Central memory CD8-positive, alpha-beta T cell (primary cell): Measurements from ENCODE around the gene RAB6B.

ENCODE experiments used
- ATAC-seq: fragments of 150-1000 bp; cut with Tn5 transposase; replicated peaks from 2 replicates; pipeline ENCODE4 v1.10.0; 2022; ENCODE audit warnings: mild to moderate bottlenecking, moderate FRiP score, moderate number of reproducible peaks; ENCODE audit not compliant: poor library complexity, severe bottlenecking; ENCODE audit errors: extremely low read depth
- DNase-seq, 2 donors: peaks; one replicate each; pipeline ENCODE4 v3.0.0; 2021; ENCODE audit warnings: low spot score in 2 of 2
- H3K27ac Mint-ChIP-seq: one replicate; pipeline ENCODE4 v1.8.0; 2022; ENCODE audit warnings: low read depth, mild to moderate bottlenecking, moderate library complexity, mixed read lengths
- H3K27me3 Mint-ChIP-seq: one replicate; pipeline ENCODE4 v1.8.0; 2022; ENCODE audit warnings: mixed read lengths
- H3K36me3 Mint-ChIP-seq: one replicate; pipeline ENCODE4 v1.8.0; 2022; ENCODE audit warnings: mild to moderate bottlenecking, moderate library complexity, mixed read lengths; ENCODE audit not compliant: insufficient read depth
- H3K4me1 Mint-ChIP-seq: one replicate; pipeline ENCODE4 v1.8.0; 2022; ENCODE audit warnings: mixed read lengths
- H3K4me3 Mint-ChIP-seq: one replicate; pipeline ENCODE4 v1.8.0; 2022; ENCODE audit warnings: mild to moderate bottlenecking, moderate library complexity, mixed read lengths
- H3K9me3 Mint-ChIP-seq: one replicate; pipeline ENCODE4 v1.8.0; 2022; ENCODE audit warnings: mixed read lengths

Gene RAB6B

DNA sequence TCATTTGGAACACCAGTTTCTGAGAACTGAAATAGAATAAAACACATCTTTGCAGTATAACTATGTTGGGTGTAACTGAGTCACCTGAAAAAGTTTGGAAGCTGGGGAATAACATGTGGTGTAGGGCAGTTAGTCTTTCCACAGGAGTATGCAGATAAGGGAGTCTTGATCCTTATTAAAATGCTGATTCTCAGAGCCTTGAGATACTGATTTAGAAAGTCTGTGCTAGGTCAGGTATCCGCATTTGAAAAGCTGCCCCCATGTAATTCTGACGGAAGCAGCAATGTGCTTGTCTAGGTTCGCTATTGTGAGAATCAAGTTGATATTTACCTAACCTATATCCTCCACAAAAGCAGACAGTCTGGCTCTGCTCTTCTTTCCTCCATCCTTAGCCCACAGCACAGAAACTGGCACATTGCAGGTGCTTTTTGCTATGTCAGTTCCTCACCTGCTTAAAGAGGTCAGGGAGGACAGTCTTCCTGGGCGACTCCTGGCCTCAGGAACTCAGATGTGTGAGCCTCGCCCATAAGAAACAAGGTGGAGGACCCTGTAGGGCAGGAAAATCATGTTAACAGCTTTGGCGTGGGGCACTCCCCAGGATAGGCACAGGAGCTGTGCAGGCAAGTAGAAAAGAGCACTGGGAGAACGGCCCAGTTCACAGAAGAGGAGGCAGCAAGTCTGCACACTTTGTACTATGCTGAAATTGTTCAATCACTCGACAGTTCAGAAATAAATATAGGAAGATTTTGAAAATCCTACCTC lies 117.7 kb downstream of the RAB6B start:
- no peak for ATAC-seq
- peaks cover 72% of the 10 kb centered on the region for H3K27me3 Mint-ChIP-seq
- no peaks in the 10 kb centered on the region for H3K4me1 Mint-ChIP-seq

DNA sequence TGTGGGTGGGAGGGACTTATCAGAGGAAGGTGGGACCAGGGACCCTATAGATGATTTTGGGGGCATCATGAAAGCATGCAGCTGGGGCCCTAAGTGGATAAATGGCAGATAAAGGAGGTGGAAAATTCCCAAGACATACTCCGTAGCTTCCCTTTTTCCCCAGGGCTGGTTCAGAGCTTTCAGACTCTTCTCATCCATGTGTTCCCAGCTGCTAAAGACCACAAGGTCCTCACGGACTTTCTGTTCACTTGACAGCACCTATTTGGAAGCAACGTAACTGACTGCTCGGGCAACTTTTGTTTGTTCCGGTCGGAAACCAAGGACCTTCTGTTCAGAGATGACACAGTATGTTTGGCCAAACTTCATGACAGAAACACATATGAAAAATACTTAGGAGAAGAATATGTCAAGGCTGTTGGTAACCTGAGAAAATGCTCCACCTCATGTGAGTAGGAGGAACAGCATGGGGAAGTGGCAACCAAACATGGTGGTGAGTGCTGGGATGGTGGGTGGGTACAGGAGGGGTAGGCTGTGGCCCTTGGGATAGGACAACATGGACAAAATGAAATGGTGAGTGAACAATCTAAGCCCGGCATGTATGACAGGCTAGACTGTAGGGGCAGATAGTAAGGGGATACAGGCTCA lies 118.8 kb downstream of the RAB6B start:
- no peak overlapping the region for H3K4me3 Mint-ChIP-seq
- H3K27ac Mint-ChIP-seq = no peak overlapping the region
- H3K9me3 Mint-ChIP-seq = no peaks in the 10 kb centered on the region
- no peaks in the 10 kb centered on the region for H3K36me3 Mint-ChIP-seq
- ATAC-seq (no peak), DNase-seq (no peak)
- H3K27me3 Mint-ChIP-seq = peaks cover 71% of the 10 kb centered on the region
- H3K4me1 Mint-ChIP-seq = no peaks in the 10 kb centered on the region

More for the DNA sequence above, 117.7 kb downstream of the RAB6B start:
- no peak overlapping the region for H3K27ac Mint-ChIP-seq
- H3K4me3 Mint-ChIP-seq = no peak overlapping the region
- no peaks in the 10 kb centered on the region for H3K9me3 Mint-ChIP-seq
- no peak for DNase-seq
- no peaks in the 10 kb centered on the region for H3K36me3 Mint-ChIP-seq

DNA sequence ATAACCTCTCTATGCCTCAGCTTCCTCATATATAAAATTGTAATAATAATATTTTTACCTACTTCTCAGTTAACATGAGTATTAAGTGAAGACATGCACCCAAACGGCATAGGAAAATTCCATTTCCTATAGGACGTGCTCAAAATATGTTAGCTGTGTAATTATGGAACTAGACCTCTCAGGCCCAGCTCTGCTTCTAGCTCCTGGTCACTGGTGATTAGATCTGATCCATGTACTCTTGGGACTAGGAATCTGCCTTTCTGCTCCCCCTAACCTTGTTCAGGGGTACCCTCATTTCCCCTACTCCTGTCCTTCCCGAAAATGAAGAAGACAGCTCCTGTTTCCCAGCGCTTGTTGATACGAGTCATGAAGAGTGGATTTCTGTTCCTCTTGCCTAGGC lies 119.8 kb downstream of the RAB6B start:
- Mint-ChIP-seq H3K36me3 (no peaks in the 10 kb centered on the region), H3K27me3 (peaks cover 70% of the 10 kb centered on the region), H3K27ac (no peak overlapping the region), H3K4me3 (no peak overlapping the region), H3K4me1 (no peaks in the 10 kb centered on the region), H3K9me3 (no peaks in the 10 kb centered on the region)
- DNase-seq = no peak
- ATAC-seq = no peak

DNA sequence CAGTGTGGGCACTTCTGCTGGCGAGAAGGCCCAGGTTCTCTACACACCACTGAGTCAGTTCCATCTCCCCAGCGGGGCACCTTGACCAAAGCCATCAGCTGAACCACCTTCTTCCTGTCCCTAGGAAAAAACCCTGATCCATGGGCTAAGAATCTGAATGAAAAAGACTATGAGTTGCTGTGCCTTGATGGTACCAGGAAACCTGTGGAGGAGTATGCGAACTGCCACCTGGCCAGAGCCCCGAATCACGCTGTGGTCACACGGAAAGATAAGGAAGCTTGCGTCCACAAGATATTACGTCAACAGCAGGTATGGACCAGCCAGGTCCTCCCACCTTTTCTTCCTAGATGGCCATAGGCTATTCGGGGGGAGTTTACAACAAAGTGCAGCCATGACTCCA lies 120.4 kb downstream of the RAB6B start:
- H3K9me3 Mint-ChIP-seq = no peaks in the 10 kb centered on the region
- H3K27me3 Mint-ChIP-seq = peaks cover 70% of the 10 kb centered on the region
- no peaks in the 10 kb centered on the region for H3K4me1 Mint-ChIP-seq
- no peak for ATAC-seq
- H3K36me3 Mint-ChIP-seq = no peaks in the 10 kb centered on the region
- no peak overlapping the region for H3K27ac Mint-ChIP-seq
- DNase-seq = no peak
- no peak overlapping the region for H3K4me3 Mint-ChIP-seq
